Liver (tissue), 9 donors: ENCODE measurements around the gene STARD3NL. TPM values are rescaled to one million over a fixed set of nuclear protein-coding genes. Genes with fewer than 3 reads are reported as not detected.

ENCODE experiments used
- DNase-seq: peaks from one replicate; pipeline ENCODE4 v3.0.0-alpha.2; 2017; ENCODE audit warnings: low spot score
- H3K27ac ChIP-seq, 2 donors: one replicate each; pipeline ENCODE4 v1.7.0; 2013; ENCODE audit warnings: inconsistent platforms in 2 of 2, low read length in 2 of 2, control low read depth in 1 of 2, low read depth in 1 of 2, mild to moderate bottlenecking in 1 of 2
- H3K27me3 ChIP-seq, 4 donors: one replicate each; pipeline versions ENCODE4 v1.6.1 to v1.7.0; 2013; ENCODE audit warnings: low read length in 3 of 4, inconsistent platforms in 1 of 4, mild to moderate bottlenecking in 1 of 4, moderate library complexity in 1 of 4; ENCODE audit not compliant: control insufficient read depth in 4 of 4, insufficient read depth in 4 of 4
- H3K36me3 ChIP-seq, 4 donors: one replicate each; pipeline versions ENCODE4 v1.6.1 to v1.7.0; 2013; ENCODE audit warnings: low read length in 3 of 4, mild to moderate bottlenecking in 3 of 4, low read depth in 1 of 4, moderate library complexity in 1 of 4; ENCODE audit not compliant: control insufficient read depth in 4 of 4, insufficient read depth in 3 of 4
- H3K4me1 ChIP-seq, 4 donors: one replicate each; pipeline versions ENCODE4 v1.6.1 to v1.7.0; 2013; ENCODE audit warnings: low read length in 3 of 4, mild to moderate bottlenecking in 3 of 4, moderate library complexity in 1 of 4; ENCODE audit not compliant: control insufficient read depth in 4 of 4, insufficient read depth in 4 of 4
- H3K4me3 ChIP-seq, 3 donors: one replicate each; pipeline versions ENCODE4 v1.6.1 to v1.7.0; 2013; ENCODE audit warnings: low read length in 3 of 3, control low read depth in 1 of 3, low read depth in 1 of 3, mild to moderate bottlenecking in 1 of 3
- H3K9ac ChIP-seq, 2 donors: one replicate each; pipeline ENCODE4 v1.7.0; 2013; ENCODE audit warnings: low read length in 2 of 2, mild to moderate bottlenecking in 2 of 2, moderate library complexity in 2 of 2, control low read depth in 1 of 2, low read depth in 1 of 2
- H3K9me3 ChIP-seq, 4 donors: one replicate each; pipeline versions ENCODE4 v1.6.1 to v1.7.0; 2013; ENCODE audit warnings: low read length in 3 of 4; ENCODE audit not compliant: control insufficient read depth in 4 of 4
- ATF3 ChIP-seq: IDR thresholded peaks from 2 replicates; pipeline ENCODE4 v1.6.1; 2016; ENCODE audit warnings: antibody characterized with exemption
- CTCF ChIP-seq: fragments of 150-350 bp; IDR thresholded peaks from 2 replicates; pipeline ENCODE4 v1.5.1; 2017; ENCODE audit warnings: improper control_type of control experiment, low read depth, low read length; ENCODE audit not compliant: missing input control
- FOXA1 ChIP-seq: IDR thresholded peaks from 2 replicates; pipeline ENCODE4 v1.6.1; 2016; ENCODE audit warnings: antibody characterized with exemption
- NR2F2 ChIP-seq: IDR thresholded peaks from 2 replicates; pipeline ENCODE4 v1.6.1; 2016; ENCODE audit warnings: antibody characterized with exemption
- RAD21 ChIP-seq, 2 donors: IDR thresholded peaks; 2 replicates each; pipeline ENCODE4 v1.6.1; 2016; ENCODE audit warnings: antibody characterized with exemption in 2 of 2, mild to moderate bottlenecking in 2 of 2
- REST ChIP-seq: IDR thresholded peaks from 2 replicates; pipeline ENCODE4 v1.6.1; 2016; ENCODE audit warnings: antibody characterized with exemption, mild to moderate bottlenecking
- RXRA ChIP-seq, 2 donors: IDR thresholded peaks; 2 replicates each; pipeline ENCODE4 v1.6.1; 2017 to 2018; ENCODE audit warnings: antibody characterized with exemption in 2 of 2, mild to moderate bottlenecking in 1 of 2
- SP1 ChIP-seq: IDR thresholded peaks from 2 replicates; pipeline ENCODE4 v1.6.1; 2018; ENCODE audit warnings: antibody characterized with exemption, mild to moderate bottlenecking
- YY1 ChIP-seq: IDR thresholded peaks from 2 replicates; pipeline ENCODE4 v1.6.1; 2016; ENCODE audit warnings: antibody characterized with exemption, mild to moderate bottlenecking
- ZBTB33 ChIP-seq: IDR thresholded peaks from 2 replicates; pipeline ENCODE4 v1.6.1; 2016; ENCODE audit warnings: antibody characterized with exemption
- WGBS: extraction: QIAGEN DNeasy Blood & Tissue Kit; methylation state at CpG from one replicate; pipeline ENCODE4 v1.1.7; 2013; 5-methylcytosine and 5-hydroxymethylcytosine counted together
- polyA plus RNA-seq, 2 donors: library from polyadenylated mRNA; stranded (reverse) in 1 of 2; unstranded in 1 of 2; fragments of 200-250 nt in 1 of 2; fragments of >200 nt in 1 of 2; fragmentation: Nextera tagmentation in 1 of 2; extraction: Ambion mirVana in 1 of 2; gene quantifications; one replicate each; pipeline versions ENCODE4 v1.2.1 to v1.2.3, GENCODE V29; 2013 to 2015
- total RNA-seq, 2 donors: library from RNA; depleted of rRNA; stranded (reverse); fragments of >200 nt; gene quantifications; one replicate each; pipeline ENCODE4 v1.2.3, GENCODE V29; 2014
- donor health status: healthy.
- donor health status: healthy.
- donor health status: healthy.
- donor health status: healthy.
- donor health status: healthy.

STARD3NL gene
- total and polyA plus RNA-seq, 4 donors: 9.1 to 25.1 (median 10.2) TPM

- DNase-seq: no peak
- H3K27ac ChIP-seq: no peak overlapping the region
Measured at GRCh38 chr7:38215115-38215514, 37.1 kb downstream of the STARD3NL start.

More at GRCh38 chr7:38215115-38215514, 37.1 kb downstream of the STARD3NL start:
- Histone ChIP-seq H3K36me3 (peaks cover 0 to 9% (median 8%) of the 10 kb centered on the region in 4 donors), H3K4me3 (no peak overlapping the region), H3K9ac (no peak overlapping the region), H3K9me3 (no peaks in the 10 kb centered on the region), H3K27me3 (no peaks in the 10 kb centered on the region), H3K4me1 (peaks cover 2 to 8% (median 7%) of the 10 kb centered on the region in 4 donors)
- TF ChIP-seq REST (no peak), NR2F2 (no peak), SP1 (no peak), ATF3 (no peak), FOXA1 (no peak), CTCF (no peak), ZBTB33 (no peak), RXRA (IDR thresholded peaks at IDR 0.05) (no peak), YY1 (no peak), RAD21 (IDR thresholded peaks at IDR 0.05) (no peak)
- 47% methylated on average over 1 of the region's 1 CpG for WGBS
